ENCODE data around the gene ABCA8.

ABCA8 gene

GRCh38 chr17:68821860-68822696 lies 133.1 kb downstream of the ABCA8 start:
- DNase-seq, result no peak

- no peak for DNase-seq
Observed at GRCh38 chr17:68820825-68821481, 134.2 kb downstream of the ABCA8 start.

GRCh38 chr17:68820476-68820824 lies 134.7 kb downstream of the ABCA8 start:
- no peak for DNase-seq

GRCh38 chr17:68819465-68819864 lies 135.7 kb downstream of the ABCA8 start:
- no peak for DNase-seq
